Measurements from ENCODE around the gene IGSF23.
"Not testable (repeated sequence)": the region's sequence is repeated elsewhere in the genome, so short reads cannot be mapped to it uniquely, and the experiment has no call there.

The IGSF23 gene

DNA sequence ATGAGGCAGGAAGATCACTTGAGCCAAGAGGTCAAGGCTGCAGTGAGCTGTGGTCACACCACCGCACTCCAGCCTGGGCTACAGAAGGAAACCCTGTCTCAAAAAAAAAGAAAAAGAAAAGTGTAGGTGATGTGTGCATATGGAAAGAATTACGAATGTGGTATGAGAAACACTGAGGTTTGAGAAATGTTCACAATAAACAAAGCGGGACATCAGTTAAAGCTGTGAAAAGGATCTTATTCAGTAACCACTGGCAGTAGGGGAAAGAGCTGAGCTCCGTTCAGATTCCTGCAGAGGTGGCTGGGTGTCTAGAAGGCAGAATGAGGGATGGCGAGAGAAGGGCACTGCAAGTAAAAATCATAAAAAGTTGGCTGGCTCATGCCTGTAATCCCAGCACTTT is 4.1 kb upstream of the IGSF23 start:
- TF ChIP-seq, protein P1, sequence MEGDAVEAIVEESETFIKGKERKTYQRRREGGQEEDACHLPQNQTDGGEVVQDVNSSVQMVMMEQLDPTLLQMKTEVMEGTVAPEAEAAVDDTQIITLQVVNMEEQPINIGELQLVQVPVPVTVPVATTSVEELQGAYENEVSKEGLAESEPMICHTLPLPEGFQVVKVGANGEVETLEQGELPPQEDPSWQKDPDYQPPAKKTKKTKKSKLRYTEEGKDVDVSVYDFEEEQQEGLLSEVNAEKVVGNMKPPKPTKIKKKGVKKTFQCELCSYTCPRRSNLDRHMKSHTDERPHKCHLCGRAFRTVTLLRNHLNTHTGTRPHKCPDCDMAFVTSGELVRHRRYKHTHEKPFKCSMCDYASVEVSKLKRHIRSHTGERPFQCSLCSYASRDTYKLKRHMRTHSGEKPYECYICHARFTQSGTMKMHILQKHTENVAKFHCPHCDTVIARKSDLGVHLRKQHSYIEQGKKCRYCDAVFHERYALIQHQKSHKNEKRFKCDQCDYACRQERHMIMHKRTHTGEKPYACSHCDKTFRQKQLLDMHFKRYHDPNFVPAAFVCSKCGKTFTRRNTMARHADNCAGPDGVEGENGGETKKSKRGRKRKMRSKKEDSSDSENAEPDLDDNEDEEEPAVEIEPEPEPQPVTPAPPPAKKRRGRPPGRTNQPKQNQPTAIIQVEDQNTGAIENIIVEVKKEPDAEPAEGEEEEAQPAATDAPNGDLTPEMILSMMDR (IDR thresholded peaks at IDR 0.05; ENCODE audit: low read depth, low read length, missing control alignments): no peak
- no peak overlapping the region for H3K4me3 ChIP-seq (replicated peaks; ENCODE audit: low read depth, low read length)
- DNase-seq (ENCODE audit: extremely low read depth, low read depth): no peak

DNA sequence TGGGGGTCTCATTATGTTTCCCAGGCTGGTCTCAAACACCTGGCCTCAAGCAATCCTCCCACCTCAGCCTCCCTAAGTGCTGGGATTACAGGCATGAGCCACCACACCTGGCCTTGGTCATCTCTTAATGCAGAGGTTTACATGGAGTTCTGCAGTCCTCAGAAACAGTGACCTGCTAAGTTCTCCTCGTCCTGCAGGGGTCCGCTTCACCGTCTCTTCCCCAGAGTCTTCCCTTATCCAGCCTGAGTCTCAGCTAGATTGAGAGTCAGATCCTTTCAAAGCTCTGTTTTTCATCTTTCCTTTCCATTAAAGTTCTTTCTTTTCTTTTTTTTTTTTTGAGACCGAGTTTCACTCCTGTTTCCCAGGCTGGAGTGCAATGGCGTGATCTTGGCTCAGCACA is 2.9 kb upstream of the IGSF23 start:
- not testable (repeated sequence) for DNase-seq (ENCODE audit: extremely low read depth, low read depth); H3K4me3 ChIP-seq (replicated peaks; ENCODE audit: low read depth, low read length)

DNA sequence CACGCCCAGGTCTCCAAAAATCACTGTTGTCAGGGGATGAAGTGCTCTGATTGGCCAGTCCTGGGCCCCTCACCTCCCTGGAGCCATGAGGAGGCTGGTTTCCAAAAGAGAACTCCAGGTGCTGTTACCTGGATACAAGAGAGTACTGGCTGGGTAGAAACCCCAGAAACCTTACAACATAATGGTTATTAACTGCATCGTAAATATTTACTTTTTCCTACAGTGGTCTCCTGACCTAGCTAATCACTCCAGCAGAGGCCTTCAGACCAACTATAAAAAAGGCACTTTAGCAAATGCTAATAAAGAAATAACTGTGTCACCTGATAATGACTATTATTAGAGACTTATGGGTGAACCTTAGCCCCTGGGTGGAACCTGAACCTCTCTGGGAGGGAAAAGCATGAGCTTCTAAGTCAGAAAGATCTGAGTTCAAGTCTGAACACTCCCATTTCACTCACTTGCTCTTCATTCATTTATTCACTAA is 1.5 kb upstream of the IGSF23 start:
- no peak overlapping the region for H3K4me3 ChIP-seq (replicated peaks; ENCODE audit: low read depth, low read length)
- TF ChIP-seq, protein P1 (IDR thresholded peaks at IDR 0.05; ENCODE audit: low read depth, low read length, missing control alignments): no peak
- DNase-seq (ENCODE audit: extremely low read depth, low read depth): no peak

DNA sequence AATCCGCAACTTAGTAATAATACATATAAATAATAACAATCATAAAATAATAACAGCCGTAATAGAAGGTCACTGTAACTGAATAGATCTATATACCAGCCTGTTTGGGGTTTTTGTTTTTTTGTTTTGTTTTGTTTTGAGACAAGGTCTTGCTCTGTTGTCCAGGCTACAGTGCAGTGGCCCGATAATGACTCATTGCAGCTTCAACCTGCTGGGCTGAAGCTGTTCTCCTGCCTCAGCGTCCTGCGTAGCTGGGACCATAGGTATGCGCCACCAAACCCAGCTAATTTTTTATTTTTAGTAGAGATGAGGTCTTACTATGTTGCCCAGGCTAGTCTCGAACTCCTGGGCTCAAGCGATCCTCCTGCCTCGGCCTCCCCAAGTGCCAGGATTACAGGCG is 950 bp downstream of the IGSF23 start:
- TF ChIP-seq, protein P1 (IDR thresholded peaks at IDR 0.05; ENCODE audit: low read depth, low read length, missing control alignments): no peak

DNA sequence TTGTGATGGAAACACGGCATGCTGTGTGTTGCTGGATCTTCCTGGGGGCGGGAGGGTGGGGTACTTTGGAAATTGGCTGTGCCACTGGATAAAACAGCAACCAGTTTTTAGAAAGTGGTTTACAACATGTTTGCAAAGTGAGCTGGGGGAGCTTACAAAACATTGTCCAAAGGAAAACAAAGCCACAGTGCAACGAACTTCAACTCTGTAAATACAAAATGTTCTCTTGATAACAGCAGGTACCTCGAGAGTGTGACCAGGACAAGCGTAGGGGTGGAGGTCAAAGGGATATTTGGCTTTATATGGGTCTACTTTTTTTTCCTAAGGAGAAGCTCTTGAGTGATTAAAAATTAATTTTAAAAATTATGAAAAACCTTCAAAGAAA is 2.5 kb downstream of the IGSF23 start:
- no peak for DNase-seq (ENCODE audit: extremely low read depth, low read depth)
- TF ChIP-seq, protein P1 (IDR thresholded peaks at IDR 0.05; ENCODE audit: low read depth, low read length, missing control alignments): no peak

More for the DNA sequence above, 950 bp downstream of the IGSF23 start:
- DNase-seq (ENCODE audit: extremely low read depth, low read depth): no peak
- H3K4me3 ChIP-seq (replicated peaks; ENCODE audit: low read depth, low read length): no peak overlapping the region

DNA sequence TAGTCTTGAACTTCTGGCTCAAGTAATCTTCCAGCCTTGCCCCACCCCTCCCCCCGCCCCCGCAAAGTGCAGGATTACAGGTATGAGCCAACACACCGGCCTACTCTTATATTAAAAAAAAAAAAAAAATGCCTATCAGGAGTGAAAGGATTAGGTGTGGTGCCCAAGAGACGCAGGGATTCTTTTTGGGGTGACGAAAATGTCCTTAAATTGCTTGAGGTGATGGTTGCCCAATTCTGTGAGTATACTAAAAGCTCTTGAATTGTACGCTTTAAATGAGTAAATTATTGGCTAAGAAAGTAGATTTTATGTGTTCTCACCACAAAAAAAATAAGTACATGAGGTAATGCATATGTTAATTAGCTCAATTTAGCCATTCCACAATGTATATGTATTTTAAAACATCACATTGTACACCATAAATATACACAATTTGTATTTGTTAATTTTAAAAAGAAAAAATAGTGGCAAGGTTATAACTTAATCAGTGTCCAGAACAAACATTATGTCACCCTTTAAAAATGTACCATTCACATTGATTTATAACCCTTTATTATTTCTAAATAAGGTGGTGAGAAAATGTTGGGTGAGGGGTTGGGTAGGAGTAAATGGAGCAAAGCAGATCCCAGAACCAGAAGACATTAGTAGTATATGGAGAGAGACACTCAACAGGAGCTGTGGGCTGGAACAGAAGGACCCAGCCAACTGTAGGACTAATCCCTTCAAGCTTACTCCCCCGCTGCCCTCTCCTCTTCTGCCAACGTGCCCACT is 3.9 kb downstream of the IGSF23 start:
- TF ChIP-seq, protein P1 (IDR thresholded peaks at IDR 0.05; ENCODE audit: low read depth, low read length, missing control alignments): no peak
- DNase-seq (ENCODE audit: extremely low read depth, low read depth): no peak
- no peak overlapping the region for H3K4me3 ChIP-seq (replicated peaks; ENCODE audit: low read depth, low read length)

More for the DNA sequence above, 2.5 kb downstream of the IGSF23 start:
- H3K4me3 ChIP-seq (replicated peaks; ENCODE audit: low read depth, low read length): no peak overlapping the region

DNA sequence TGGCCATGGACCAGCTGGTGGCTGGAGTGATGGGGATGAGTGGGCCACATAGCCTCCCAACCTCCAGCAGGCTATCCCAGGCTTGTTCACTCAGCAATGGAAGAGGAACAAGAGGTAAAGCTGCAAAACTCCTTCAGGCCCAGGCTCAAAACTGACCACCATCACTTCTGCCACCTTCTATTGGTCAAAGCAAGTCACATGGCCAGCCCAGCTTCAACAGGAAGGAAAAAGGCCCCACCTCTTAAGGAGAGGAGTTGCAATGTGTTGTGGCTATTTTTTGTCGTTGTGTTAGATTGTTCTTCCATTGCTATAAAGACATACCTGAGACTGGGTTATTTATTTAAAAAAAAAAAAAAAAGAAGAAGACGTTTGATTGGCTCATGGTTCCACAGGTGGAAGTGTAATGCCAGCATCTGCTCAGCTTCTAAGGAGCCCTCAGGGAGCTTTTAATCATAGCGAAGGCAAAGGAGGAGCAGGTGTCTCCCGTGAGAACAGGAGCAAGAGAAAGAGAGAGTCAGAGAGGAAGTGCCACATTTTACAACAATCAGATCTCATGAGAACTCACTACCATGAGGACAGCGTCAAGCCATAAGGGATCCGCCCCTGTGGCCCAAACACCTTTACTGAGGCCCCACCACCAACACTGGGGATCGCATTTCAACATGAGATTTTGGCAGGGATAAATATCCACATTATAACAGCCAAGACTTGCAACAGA is 5.4 kb downstream of the IGSF23 start:
- H3K4me3 ChIP-seq (replicated peaks; ENCODE audit: low read depth, low read length): no peak overlapping the region
- TF ChIP-seq, protein P1 (IDR thresholded peaks at IDR 0.05; ENCODE audit: low read depth, low read length, missing control alignments): no peak
- DNase-seq (ENCODE audit: extremely low read depth, low read depth): no peak

All from HFF-Myc (cell line).